AG04450 (cell line): ENCODE data around the gene RAC3. TPM values are rescaled to one million over a fixed set of nuclear protein-coding genes. Genes with fewer than 3 reads are reported as not detected.

Experiments
- CTCF ChIA-PET: fragments of 300-600, 350-600 bp; formaldehyde crosslinking; extraction: SDS; loops from one replicate; lab custom pipeline; 2022; ENCODE audit warnings: antibody characterized with exemption, inconsistent platforms; lab: Charles Lee
- POLR2A ChIA-PET: fragments of 350-600 bp; formaldehyde crosslinking; extraction: SDS; loops from one replicate; lab custom pipeline; 2021; ENCODE audit warnings: antibody characterized with exemption, inconsistent platforms; lab: Yijun Ruan, JAX
- DNase-seq: peaks from one replicate; pipeline ENCODE4 v3.0.0-alpha.2; 2011; ENCODE audit warnings: low read depth, low spot score
- H3K27ac ChIP-seq: one replicate; pipeline ENCODE4 v1.5.1; 2012; ENCODE audit warnings: low read depth, low read length, control low read depth
- H3K27me3 ChIP-seq: one replicate; pipeline ENCODE4 v1.6.0; 2012; ENCODE audit warnings: low read length; ENCODE audit not compliant: control insufficient read depth, insufficient read depth
- H3K4me3 ChIP-seq: 2 replicates; pipeline ENCODE4 v1.5.1; 2011; ENCODE audit warnings: mild to moderate bottlenecking, low read depth, low read length, control low read depth
- H3K9me3 ChIP-seq: 2 replicates; pipeline ENCODE4 v1.5.1; 2012; ENCODE audit warnings: low read length; ENCODE audit not compliant: control insufficient read depth, insufficient read depth
- polyA plus RNA-seq: library from polyadenylated mRNA; depleted of rRNA; stranded (reverse); fragments of >200 nt; gene quantifications from 2 replicates; pipeline ENCODE4 v1.2.3, GENCODE V29; 2011
- TF ChIP-seq, protein P1 (sequence below): IDR thresholded peaks from 2 replicates; pipeline ENCODE4 v1.5.1; 2011; ENCODE audit warnings: low read depth, low read length, control low read depth, inconsistent platforms

The RAC3 gene
- polyA plus RNA-seq, 1 experiment = 12.9 TPM

DNA sequence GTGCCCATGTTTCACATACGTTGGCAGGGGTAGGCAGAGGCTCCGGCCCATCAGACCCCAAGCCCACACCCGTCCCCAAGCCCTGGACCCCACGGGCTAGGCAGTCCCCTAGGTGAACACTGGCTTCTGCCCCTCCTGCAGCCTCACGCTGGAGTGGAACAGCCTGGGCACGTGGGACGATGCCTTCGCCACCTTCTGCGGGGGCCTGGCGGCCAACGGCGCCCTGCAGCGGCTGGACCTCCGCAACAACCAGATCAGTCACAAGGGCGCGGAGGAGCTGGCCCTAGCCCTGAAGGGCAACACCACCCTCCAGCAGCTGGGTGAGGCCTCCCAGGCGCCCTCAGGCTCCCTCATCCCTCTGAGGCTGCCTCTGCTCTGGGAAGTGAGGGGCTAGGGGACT, 6.6 kb upstream of the RAC3 start:
- no peaks in the 10 kb centered on the region for H3K9me3 ChIP-seq
- CTCF ChIA-PET = no interaction called here
- POLR2A ChIA-PET = no interaction called here
- H3K27ac ChIP-seq = no peak overlapping the region
- DNase-seq = no peak
- H3K27me3 ChIP-seq = no peaks in the 10 kb centered on the region
- TF ChIP-seq, protein P1, sequence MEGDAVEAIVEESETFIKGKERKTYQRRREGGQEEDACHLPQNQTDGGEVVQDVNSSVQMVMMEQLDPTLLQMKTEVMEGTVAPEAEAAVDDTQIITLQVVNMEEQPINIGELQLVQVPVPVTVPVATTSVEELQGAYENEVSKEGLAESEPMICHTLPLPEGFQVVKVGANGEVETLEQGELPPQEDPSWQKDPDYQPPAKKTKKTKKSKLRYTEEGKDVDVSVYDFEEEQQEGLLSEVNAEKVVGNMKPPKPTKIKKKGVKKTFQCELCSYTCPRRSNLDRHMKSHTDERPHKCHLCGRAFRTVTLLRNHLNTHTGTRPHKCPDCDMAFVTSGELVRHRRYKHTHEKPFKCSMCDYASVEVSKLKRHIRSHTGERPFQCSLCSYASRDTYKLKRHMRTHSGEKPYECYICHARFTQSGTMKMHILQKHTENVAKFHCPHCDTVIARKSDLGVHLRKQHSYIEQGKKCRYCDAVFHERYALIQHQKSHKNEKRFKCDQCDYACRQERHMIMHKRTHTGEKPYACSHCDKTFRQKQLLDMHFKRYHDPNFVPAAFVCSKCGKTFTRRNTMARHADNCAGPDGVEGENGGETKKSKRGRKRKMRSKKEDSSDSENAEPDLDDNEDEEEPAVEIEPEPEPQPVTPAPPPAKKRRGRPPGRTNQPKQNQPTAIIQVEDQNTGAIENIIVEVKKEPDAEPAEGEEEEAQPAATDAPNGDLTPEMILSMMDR = no peak
- no peak overlapping the region for H3K4me3 ChIP-seq

DNA sequence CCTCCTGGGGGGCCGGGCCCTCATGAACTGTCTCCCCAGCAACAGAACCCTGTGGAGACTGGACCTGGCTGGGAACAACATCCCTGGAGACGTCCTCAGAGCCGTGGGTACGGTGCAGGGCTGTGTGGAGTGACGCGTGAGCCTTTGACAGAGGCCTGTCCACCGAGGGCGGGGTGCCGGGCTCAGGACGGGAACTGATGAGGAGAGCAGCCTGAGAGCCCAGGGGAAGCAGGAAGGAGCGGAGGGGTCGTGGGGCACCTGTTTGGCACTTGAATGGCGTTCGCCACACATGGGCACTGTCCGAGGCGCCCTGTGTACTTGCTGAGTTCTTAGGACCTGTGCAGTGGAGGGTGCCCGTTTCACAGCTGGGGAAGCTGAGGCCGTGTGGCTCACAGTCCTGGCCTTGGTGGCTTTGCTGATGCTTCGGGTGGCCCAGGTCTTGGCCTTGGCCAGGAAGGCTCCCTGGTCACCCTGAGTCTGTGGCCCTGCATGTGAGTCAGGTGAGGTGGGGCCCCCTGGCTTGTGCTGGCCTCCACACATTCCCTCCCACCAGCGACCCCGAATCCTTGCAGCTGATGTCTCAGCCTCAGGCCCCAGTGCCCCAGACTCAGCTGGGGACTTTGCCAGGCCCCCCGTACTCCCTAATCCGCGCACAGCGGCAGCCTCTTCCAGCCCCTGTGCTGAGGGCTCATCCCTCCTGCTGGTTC, 5.9 kb upstream of the RAC3 start:
- no peaks in the 10 kb centered on the region; the same call in 1 of the 2 replicates for H3K9me3 ChIP-seq
- TF ChIP-seq, protein P1 = no peak
- no peak overlapping the region for H3K4me3 ChIP-seq
- no peaks in the 10 kb centered on the region for H3K27me3 ChIP-seq
- DNase-seq = no peak
- ChIA-PET CTCF (interaction anchor here (1.7 kb wide), 1 partner anchor 12 kb away, joined by 7 read pairs; the partner anchor contains the start of gene DCXR), POLR2A (no interaction called here)
- no peak overlapping the region for H3K27ac ChIP-seq

DNA sequence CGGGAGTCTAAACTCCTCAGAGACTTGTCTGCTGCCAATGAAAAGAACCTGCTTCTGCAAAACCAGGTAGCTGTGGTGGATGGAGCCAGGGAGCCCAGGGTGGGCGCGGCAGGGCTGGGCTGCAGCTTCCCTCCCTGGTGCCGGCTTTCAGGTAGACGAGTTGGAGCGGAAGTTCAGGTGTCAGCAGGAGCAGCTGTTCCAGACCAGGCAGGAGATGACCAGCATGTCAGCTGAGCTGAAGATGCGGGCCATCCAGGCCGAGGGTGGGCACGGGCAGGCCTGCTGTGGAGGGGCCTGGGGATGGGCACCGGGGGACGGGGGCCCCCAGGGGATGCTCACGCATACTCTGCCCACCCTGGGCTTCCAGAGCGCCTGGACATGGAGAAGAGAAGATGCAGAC, 3.2 kb upstream of the RAC3 start:
- POLR2A ChIA-PET = no interaction called here
- no peak overlapping the region for H3K4me3 ChIP-seq
- no peak overlapping the region for H3K27ac ChIP-seq
- no peaks in the 10 kb centered on the region; the same call in 1 of the 2 replicates for H3K9me3 ChIP-seq
- CTCF ChIA-PET = interaction anchor here (0.6 kb wide), 1 partner anchor 126 kb away, joined by 3 read pairs; no protein-coding TSS in a partner anchor
- no peak for DNase-seq
- TF ChIP-seq, protein P1 = no peak
- no peaks in the 10 kb centered on the region for H3K27me3 ChIP-seq

DNA sequence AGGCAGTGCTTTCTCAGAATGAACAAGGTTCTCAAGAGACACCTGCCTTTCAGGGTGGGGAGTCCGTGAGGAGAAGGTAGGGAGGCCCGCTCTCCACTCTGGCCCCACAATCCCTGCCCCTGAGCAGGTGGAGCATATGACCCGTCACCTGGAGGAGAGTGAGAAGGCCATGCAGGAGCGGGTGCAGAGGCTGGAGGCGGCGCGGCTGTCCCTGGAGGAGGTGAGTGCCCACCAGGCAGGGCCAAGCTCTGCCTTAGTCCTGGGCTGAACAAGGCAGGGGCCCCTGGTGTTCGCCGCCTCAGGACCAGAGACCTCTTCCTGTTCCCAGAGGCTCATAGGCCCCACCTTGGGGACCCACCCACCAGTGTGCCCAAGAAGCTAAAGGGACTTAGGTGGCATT, 2.5 kb upstream of the RAC3 start:
- Histone ChIP-seq H3K4me3 (no peak overlapping the region), H3K27me3 (no peaks in the 10 kb centered on the region), H3K9me3 (no peaks in the 10 kb centered on the region; the same call in 1 of the 2 replicates), H3K27ac (no peak overlapping the region)
- ChIA-PET POLR2A (no interaction called here), CTCF (interaction anchor here (0.6 to 1.1 kb wide), 2 partner anchors 9 to 309 kb away, joined by 3 read pairs; partner anchors contain the start of gene DCXR)
- DNase-seq = no peak
- TF ChIP-seq, protein P1 = no peak

DNA sequence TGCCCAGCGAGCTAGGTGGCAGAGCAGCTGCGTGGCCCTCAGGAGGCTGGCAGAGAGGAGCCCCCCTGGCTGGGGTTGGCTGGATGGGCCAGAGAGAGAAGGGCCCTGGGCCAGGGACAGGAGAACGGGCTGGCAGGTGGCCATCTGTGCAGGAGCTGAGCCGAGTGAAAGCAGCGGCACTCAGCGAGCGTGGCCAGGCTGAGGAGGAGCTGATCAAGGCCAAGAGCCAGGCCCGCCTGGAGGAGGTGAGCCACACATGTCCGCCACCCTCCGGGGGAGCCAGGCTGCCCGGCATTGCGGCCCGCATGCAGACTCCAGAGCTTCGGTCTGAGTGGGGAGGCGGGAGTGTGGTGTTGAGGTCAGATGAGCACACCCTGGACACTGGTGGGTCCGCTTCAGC, 2.1 kb upstream of the RAC3 start:
- no peaks in the 10 kb centered on the region for H3K27me3 ChIP-seq
- TF ChIP-seq, protein P1 = no peak
- H3K4me3 ChIP-seq = no peak overlapping the region
- ChIA-PET POLR2A (no interaction called here), CTCF (interaction anchor here (0.6 to 1.7 kb wide), 4 partner anchors 8 to 308 kb away, joined by 3 to 7 read pairs (median 3); partner anchors contain the start of gene DCXR)
- no peak for DNase-seq
- no peaks in the 10 kb centered on the region; the same call in 1 of the 2 replicates for H3K9me3 ChIP-seq
- H3K27ac ChIP-seq = no peak overlapping the region
